SK-N-SH treated with all-trans-retinoic acid at 6 μM for 48 hours (cell line): ENCODE measurements around the gene SCFD2.
A peak's percentile ranks its signal among the peaks of the same experiment; 100 is the strongest.

ENCODE experiments used
- ATAC-seq: fragments of 200-7000 bp; cut with Tn5 transposase; 3 replicates; pipeline ENCODE4 v1.9.1; 2020; ENCODE audit warnings: mild to moderate bottlenecking, moderate library complexity
- ARNTL ChIP-seq: fragments of 450-650 bp; formaldehyde crosslinking; IDR thresholded peaks from 2 replicates; pipeline ENCODE4 v1.5.0; 2020; ENCODE audit warnings: low read depth, mild to moderate bottlenecking, moderate library complexity, borderline replicate concordance
- BACH2 ChIP-seq: fragments of 250-450 bp; sonication (Bioruptor Pico); IDR thresholded peaks from 2 replicates; pipeline ENCODE4 v1.9.0; 2021; ENCODE audit warnings: mild to moderate bottlenecking, borderline replicate concordance
- CSDC2 ChIP-seq: fragments of 250-450 bp; sonication (Bioruptor Pico); IDR thresholded peaks from 2 replicates; pipeline ENCODE4 v1.5.0; 2020; ENCODE audit warnings: mild to moderate bottlenecking, moderate library complexity
- CSRNP3 ChIP-seq: fragments of 250-450 bp; sonication (Bioruptor Pico); IDR thresholded peaks from 2 replicates; pipeline ENCODE4 v1.5.1; 2021; ENCODE audit warnings: mild to moderate bottlenecking, moderate library complexity
- ESRRG ChIP-seq: fragments of 250-450 bp; sonication (Bioruptor Pico); IDR thresholded peaks from 2 replicates; pipeline ENCODE4 v1.6.1; 2021; ENCODE audit warnings: mild to moderate bottlenecking
- GLIS3 ChIP-seq: fragments of 250-450 bp; sonication (Bioruptor Pico); IDR thresholded peaks from 2 replicates; pipeline ENCODE4 v1.5.0; 2020; ENCODE audit warnings: mild to moderate bottlenecking, moderate library complexity
- ISL1 ChIP-seq: fragments of 250-450 bp; sonication (Bioruptor Pico); IDR thresholded peaks from 2 replicates; pipeline ENCODE4 v2.1.2; 2022; ENCODE audit warnings: mild to moderate bottlenecking, moderate library complexity
- OSR1 ChIP-seq: fragments of 250-450 bp; sonication (Bioruptor Pico); IDR thresholded peaks from 2 replicates; pipeline ENCODE4 v1.8.0; 2022; ENCODE audit warnings: moderate library complexity, mild to moderate bottlenecking, inconsistent platforms
- POU6F1 ChIP-seq: fragments of 250-450 bp; sonication (Bioruptor Pico); IDR thresholded peaks from 2 replicates; pipeline ENCODE4 v1.8.0; 2021; ENCODE audit warnings: low read depth, mild to moderate bottlenecking, moderate library complexity, borderline replicate concordance
- PPARA ChIP-seq: fragments of 250-450 bp; sonication (Bioruptor Pico); IDR thresholded peaks from 2 replicates; pipeline ENCODE4 v1.5.0; 2020; ENCODE audit warnings: mild to moderate bottlenecking, borderline replicate concordance
- RARB ChIP-seq: fragments of 250-450 bp; sonication (Bioruptor Pico); IDR thresholded peaks from 2 replicates; pipeline ENCODE4 v1.8.0; 2021; ENCODE audit warnings: mild to moderate bottlenecking, moderate library complexity
- SNAI2 ChIP-seq: fragments of 250-450 bp; sonication (Bioruptor Pico); IDR thresholded peaks from 2 replicates; pipeline ENCODE4 v1.5.0; 2020; ENCODE audit warnings: mild to moderate bottlenecking, moderate library complexity
- TCF4 ChIP-seq: fragments of 250-450 bp; sonication (Bioruptor Pico); IDR thresholded peaks from 2 replicates; pipeline ENCODE4 v1.8.0; 2021; ENCODE audit warnings: mild to moderate bottlenecking, moderate library complexity, borderline replicate concordance
- TOX ChIP-seq: fragments of 250-450 bp; sonication (Bioruptor Pico); IDR thresholded peaks from 2 replicates; pipeline ENCODE4 v1.8.0; 2021; ENCODE audit warnings: mild to moderate bottlenecking, moderate library complexity, borderline replicate concordance
- ZC3H10 ChIP-seq: fragments of 250-450 bp; sonication (Bioruptor Pico); IDR thresholded peaks from 2 replicates; pipeline ENCODE4 v1.5.1; 2021; ENCODE audit warnings: mild to moderate bottlenecking, moderate library complexity
- ZFP3 ChIP-seq: fragments of 250-450 bp; sonication (Bioruptor Pico); IDR thresholded peaks from 2 replicates; pipeline ENCODE4 v1.5.0; 2020; ENCODE audit warnings: mild to moderate bottlenecking, moderate library complexity
- ZNF565 ChIP-seq: fragments of 450-650 bp; formaldehyde crosslinking; conservative IDR thresholded peaks from 2 replicates; pipeline ENCODE4 v1.5.0; 2020; ENCODE audit warnings: low read depth, mild to moderate bottlenecking, moderate library complexity
- ZNF70 ChIP-seq: fragments of 450-650 bp; formaldehyde crosslinking; IDR thresholded peaks from 2 replicates; pipeline ENCODE4 v1.5.0; 2020; ENCODE audit warnings: mild to moderate bottlenecking, moderate library complexity
- ZNF8 ChIP-seq: fragments of 450-650 bp; formaldehyde crosslinking; IDR thresholded peaks from 2 replicates; pipeline ENCODE4 v1.5.0; 2020; ENCODE audit warnings: mild to moderate bottlenecking, moderate library complexity
- TF ChIP-seq, protein P1 (sequence below): fragments of 250-450 bp; sonication (Bioruptor Pico); IDR thresholded peaks from 2 replicates; pipeline ENCODE4 v1.5.0; 2020; ENCODE audit warnings: mild to moderate bottlenecking, moderate library complexity
- TF ChIP-seq, protein P2 (sequence below): fragments of 250-450 bp; sonication (Bioruptor Pico); IDR thresholded peaks from 2 replicates; pipeline ENCODE4 v1.8.0; 2020; ENCODE audit warnings: mild to moderate bottlenecking, moderate library complexity, borderline replicate concordance

SCFD2 gene

DNA sequence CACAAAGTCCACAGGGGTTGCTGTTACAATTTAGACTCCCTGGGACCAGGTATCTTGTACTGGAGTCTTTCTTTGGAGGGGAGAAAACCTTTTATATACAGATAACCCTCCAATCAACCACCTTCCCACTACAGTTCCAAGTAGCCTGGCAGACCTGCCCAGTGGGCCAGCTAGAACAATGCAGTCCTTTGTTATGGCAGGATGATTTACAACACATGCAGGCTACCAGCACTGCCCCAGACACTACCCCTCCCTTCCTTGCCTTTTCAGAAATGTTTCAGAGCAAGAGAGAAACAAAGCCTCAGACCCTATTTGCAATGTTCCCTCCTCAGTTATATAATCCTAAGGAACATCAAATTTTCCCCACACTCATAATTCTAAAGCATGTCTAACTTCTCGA lies 492.7 kb downstream of the SCFD2 start (continued):
- TF ChIP-seq SNAI2 (CRISPR knock-in tag) (no peak), TOX (CRISPR knock-in tag) (no peak), ISL1 (CRISPR knock-in tag) (no peak), ARNTL (CRISPR knock-in tag) (no peak), ZNF8 (CRISPR knock-in tag) (no peak), ZC3H10 (CRISPR knock-in tag) (no peak), CSDC2 (CRISPR knock-in tag) (no peak), OSR1 (CRISPR knock-in tag) (no peak), PPARA (CRISPR knock-in tag) (no peak), ZFP3 (CRISPR knock-in tag) (no peak), ZNF565 (CRISPR knock-in tag) (no peak)
- TF ChIP-seq, all 23 proteins: peak for 0

DNA sequence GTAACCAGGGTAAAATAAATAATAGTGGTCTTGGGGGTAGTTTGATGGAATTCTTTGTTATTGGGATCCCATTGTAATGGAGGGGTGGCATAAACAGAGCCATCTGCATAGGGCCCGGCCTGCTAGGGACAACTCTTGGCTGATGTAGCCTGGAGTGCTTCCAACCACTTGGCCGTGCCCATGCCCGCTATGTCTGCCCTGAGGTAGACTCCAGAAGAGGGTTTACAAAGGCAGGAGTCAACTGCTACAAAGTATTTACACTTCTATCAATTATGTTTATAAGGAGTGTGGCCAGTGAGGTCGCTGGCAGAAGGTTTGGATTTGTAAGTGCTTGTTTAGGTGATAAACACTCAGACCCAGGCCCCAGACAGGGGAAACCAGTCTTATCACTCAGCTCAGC lies 495.6 kb downstream of the SCFD2 start:
- TF ChIP-seq CSRNP3 (CRISPR knock-in tag) (no peak), ZNF565 (CRISPR knock-in tag) (no peak), ZNF70 (CRISPR knock-in tag) (no peak), OSR1 (CRISPR knock-in tag) (no peak), GLIS3 (CRISPR knock-in tag) (no peak)
- TF ChIP-seq, protein P1, sequence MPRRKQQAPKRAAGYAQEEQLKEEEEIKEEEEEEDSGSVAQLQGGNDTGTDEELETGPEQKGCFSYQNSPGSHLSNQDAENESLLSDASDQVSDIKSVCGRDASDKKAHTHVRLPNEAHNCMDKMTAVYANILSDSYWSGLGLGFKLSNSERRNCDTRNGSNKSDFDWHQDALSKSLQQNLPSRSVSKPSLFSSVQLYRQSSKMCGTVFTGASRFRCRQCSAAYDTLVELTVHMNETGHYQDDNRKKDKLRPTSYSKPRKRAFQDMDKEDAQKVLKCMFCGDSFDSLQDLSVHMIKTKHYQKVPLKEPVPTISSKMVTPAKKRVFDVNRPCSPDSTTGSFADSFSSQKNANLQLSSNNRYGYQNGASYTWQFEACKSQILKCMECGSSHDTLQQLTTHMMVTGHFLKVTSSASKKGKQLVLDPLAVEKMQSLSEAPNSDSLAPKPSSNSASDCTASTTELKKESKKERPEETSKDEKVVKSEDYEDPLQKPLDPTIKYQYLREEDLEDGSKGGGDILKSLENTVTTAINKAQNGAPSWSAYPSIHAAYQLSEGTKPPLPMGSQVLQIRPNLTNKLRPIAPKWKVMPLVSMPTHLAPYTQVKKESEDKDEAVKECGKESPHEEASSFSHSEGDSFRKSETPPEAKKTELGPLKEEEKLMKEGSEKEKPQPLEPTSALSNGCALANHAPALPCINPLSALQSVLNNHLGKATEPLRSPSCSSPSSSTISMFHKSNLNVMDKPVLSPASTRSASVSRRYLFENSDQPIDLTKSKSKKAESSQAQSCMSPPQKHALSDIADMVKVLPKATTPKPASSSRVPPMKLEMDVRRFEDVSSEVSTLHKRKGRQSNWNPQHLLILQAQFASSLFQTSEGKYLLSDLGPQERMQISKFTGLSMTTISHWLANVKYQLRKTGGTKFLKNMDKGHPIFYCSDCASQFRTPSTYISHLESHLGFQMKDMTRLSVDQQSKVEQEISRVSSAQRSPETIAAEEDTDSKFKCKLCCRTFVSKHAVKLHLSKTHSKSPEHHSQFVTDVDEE (CRISPR knock-in tag), result no peak
- no peak for ATAC-seq

DNA sequence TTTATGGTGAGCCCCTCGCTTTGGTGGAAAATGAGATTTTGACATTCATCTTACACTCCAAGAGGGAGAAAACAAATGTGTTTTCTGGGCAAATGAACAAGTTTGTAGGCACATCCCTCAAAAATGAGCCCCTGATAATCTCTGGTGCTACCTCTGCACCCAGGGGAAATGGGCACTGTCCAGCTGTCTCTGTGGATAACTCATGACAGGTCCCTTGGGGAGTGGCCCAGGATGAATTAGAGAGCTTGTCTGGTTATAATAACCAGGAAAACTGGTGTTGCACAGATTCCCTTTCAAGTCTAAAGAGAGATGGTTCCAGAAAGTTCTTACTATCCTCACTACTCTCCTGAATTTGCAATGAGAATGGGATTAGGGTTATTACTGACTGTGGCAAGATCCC lies 496.2 kb downstream of the SCFD2 start:
- TF ChIP-seq ZFP3 (CRISPR knock-in tag) (no peak), ZNF565 (CRISPR knock-in tag) (no peak), OSR1 (CRISPR knock-in tag) (no peak)
- TF ChIP-seq, all 23 proteins: peak for 0
- ATAC-seq, result no peak

DNA sequence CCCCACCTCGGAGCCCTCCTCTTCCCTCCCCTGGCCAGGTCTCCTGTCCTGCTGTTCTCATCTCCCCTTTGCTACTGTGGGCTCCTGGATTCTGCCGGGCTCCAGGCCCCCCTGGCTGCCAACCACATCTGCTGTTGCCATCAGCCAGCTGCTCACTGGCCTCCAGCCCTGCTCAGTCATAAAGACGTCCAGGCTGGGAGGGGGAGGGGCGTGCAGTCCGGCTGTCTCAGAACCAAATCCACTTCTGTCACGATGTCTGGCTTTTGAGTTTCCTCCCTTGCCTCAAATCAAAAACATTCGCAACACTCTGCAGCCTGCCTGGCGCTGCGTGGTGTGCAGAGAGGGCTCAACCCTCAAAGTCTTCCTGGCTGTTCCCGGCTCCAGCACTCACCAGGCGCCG lies 496.7 kb downstream of the SCFD2 start:
- ATAC-seq, result peak; percentile 53
- TF ChIP-seq ESRRG (CRISPR knock-in tag) (no peak), TCF4 (peak; percentile 91)
- TF ChIP-seq, protein P1 (CRISPR knock-in tag), result peak; percentile 90

GRCh38 chr4:52868133-52868532 lies 497.7 kb downstream of the SCFD2 start:
- TF ChIP-seq TCF4 (peak; percentile 17; the same call in 1 of the 2 replicates), ZNF70 (CRISPR knock-in tag) (peak; percentile 23; the same call in 1 of the 2 replicates), ZNF8 (CRISPR knock-in tag) (no peak)
- ATAC-seq, result peak; percentile 48

DNA sequence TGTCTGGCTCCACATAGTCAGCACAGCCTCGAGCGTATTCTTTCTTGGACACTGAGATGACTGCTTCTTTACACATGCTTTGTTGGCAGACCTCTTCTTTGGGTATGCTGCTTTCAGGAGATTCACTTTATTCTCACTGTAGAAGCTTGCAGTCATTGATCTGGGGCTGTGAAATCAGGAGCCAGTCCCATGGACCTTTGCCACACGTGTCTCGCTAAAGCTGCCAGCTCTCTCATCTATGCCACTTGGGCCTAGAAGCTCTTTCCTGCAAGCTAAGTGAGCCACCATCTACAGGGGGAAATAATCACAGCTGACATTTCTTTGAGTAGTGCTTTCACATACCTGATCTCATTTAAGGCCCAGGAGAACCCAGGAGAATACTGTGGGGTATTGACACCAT lies 498.7 kb downstream of the SCFD2 start:
- no peak for ATAC-seq
- TF ChIP-seq ZNF70 (CRISPR knock-in tag), result no peak
- no peak for TF ChIP-seq CSDC2 (CRISPR knock-in tag)
- TF ChIP-seq ZC3H10 (CRISPR knock-in tag), result no peak
- no peak for TF ChIP-seq BACH2
- TF ChIP-seq OSR1 (CRISPR knock-in tag), result no peak
- no peak for TF ChIP-seq RARB (CRISPR knock-in tag)
- no peak for TF ChIP-seq GLIS3 (CRISPR knock-in tag)
- TF ChIP-seq ZFP3 (CRISPR knock-in tag), result no peak
- TF ChIP-seq SNAI2 (CRISPR knock-in tag), result no peak
- no peak for TF ChIP-seq ARNTL (CRISPR knock-in tag)
- TF ChIP-seq, protein P2, sequence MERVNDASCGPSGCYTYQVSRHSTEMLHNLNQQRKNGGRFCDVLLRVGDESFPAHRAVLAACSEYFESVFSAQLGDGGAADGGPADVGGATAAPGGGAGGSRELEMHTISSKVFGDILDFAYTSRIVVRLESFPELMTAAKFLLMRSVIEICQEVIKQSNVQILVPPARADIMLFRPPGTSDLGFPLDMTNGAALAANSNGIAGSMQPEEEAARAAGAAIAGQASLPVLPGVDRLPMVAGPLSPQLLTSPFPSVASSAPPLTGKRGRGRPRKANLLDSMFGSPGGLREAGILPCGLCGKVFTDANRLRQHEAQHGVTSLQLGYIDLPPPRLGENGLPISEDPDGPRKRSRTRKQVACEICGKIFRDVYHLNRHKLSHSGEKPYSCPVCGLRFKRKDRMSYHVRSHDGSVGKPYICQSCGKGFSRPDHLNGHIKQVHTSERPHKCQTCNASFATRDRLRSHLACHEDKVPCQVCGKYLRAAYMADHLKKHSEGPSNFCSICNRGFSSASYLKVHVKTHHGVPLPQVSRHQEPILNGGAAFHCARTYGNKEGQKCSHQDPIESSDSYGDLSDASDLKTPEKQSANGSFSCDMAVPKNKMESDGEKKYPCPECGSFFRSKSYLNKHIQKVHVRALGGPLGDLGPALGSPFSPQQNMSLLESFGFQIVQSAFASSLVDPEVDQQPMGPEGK (CRISPR knock-in tag), result no peak
- no peak for TF ChIP-seq ISL1 (CRISPR knock-in tag)
- no peak for TF ChIP-seq ZNF8 (CRISPR knock-in tag)
- TF ChIP-seq TOX (CRISPR knock-in tag), result no peak
- TF ChIP-seq POU6F1 (CRISPR knock-in tag), result no peak
